ENCODE data around the gene CACNA1B.

Gene CACNA1B

DNA sequence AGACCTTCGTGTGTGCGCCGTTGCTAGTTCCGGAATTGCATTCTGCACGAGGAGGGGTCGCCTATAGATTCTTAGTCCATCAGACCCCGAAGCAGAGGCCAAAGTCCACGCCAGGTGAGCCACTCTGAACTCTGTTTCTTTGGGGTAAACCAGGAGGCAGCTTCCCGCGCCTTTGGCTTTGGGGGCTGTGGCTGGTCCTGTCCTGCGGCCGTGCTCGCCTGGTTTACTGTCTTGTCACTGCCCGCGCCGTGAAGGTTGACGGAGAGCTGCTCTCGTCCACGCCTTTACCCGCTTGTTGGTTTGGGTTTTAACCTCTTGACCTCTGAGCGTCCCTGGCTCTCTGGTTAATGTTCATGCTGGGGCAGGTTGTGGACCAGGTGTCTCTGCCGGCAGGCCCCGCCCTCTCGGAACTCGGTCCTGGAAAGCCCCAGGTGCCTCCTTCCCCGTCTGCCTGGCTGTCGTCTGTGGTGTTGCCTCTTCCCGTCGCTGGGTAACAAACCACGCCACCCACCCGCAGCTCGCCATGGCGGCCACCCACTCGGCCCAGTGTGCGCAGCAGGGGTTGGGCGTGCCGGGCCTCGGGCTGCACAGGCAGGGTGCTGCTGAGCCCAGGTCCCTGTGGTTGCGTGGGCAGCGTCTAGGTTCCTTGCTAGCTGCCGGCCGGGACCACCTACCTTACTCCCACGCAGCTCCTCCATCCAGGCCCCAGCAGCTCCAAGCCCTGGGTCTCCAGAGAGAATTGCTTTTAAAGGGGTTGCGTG lies 44.6 kb upstream of the CACNA1B start:
- TF ChIP-seq YY1 (IDR thresholded peaks at IDR 0.05; ENCODE audit: low read depth) (no peak), TEAD4 (IDR thresholded peaks at IDR 0.05) (no peak), RAD21 (IDR thresholded peaks at IDR 0.05; ENCODE audit: low read depth) (no peak), CEBPB (IDR thresholded peaks at IDR 0.05) (no peak), MAX (IDR thresholded peaks at IDR 0.05) (no peak), NFIC (IDR thresholded peaks at IDR 0.05) (no peak), CREB1 (IDR thresholded peaks at IDR 0.05; ENCODE audit: low read depth) (no peak), EGR1 (IDR thresholded peaks at IDR 0.05) (no peak), EP300 (IDR thresholded peaks at IDR 0.05; ENCODE audit: borderline replicate concordance) (no peak), ZBTB7A (IDR thresholded peaks at IDR 0.05; ENCODE audit: low read depth) (no peak), TCF12 (IDR thresholded peaks at IDR 0.05; ENCODE audit: low read depth) (no peak), USF1 (IDR thresholded peaks at IDR 0.05) (no peak), FOXM1 (IDR thresholded peaks at IDR 0.05; ENCODE audit: borderline replicate concordance, low read depth) (no peak), TAF1 (IDR thresholded peaks at IDR 0.05; ENCODE audit: low read depth) (no peak)
- TF ChIP-seq, protein P1, sequence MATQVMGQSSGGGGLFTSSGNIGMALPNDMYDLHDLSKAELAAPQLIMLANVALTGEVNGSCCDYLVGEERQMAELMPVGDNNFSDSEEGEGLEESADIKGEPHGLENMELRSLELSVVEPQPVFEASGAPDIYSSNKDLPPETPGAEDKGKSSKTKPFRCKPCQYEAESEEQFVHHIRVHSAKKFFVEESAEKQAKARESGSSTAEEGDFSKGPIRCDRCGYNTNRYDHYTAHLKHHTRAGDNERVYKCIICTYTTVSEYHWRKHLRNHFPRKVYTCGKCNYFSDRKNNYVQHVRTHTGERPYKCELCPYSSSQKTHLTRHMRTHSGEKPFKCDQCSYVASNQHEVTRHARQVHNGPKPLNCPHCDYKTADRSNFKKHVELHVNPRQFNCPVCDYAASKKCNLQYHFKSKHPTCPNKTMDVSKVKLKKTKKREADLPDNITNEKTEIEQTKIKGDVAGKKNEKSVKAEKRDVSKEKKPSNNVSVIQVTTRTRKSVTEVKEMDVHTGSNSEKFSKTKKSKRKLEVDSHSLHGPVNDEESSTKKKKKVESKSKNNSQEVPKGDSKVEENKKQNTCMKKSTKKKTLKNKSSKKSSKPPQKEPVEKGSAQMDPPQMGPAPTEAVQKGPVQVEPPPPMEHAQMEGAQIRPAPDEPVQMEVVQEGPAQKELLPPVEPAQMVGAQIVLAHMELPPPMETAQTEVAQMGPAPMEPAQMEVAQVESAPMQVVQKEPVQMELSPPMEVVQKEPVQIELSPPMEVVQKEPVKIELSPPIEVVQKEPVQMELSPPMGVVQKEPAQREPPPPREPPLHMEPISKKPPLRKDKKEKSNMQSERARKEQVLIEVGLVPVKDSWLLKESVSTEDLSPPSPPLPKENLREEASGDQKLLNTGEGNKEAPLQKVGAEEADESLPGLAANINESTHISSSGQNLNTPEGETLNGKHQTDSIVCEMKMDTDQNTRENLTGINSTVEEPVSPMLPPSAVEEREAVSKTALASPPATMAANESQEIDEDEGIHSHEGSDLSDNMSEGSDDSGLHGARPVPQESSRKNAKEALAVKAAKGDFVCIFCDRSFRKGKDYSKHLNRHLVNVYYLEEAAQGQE (IDR thresholded peaks at IDR 0.05; ENCODE audit: low read depth): no peak

DNA sequence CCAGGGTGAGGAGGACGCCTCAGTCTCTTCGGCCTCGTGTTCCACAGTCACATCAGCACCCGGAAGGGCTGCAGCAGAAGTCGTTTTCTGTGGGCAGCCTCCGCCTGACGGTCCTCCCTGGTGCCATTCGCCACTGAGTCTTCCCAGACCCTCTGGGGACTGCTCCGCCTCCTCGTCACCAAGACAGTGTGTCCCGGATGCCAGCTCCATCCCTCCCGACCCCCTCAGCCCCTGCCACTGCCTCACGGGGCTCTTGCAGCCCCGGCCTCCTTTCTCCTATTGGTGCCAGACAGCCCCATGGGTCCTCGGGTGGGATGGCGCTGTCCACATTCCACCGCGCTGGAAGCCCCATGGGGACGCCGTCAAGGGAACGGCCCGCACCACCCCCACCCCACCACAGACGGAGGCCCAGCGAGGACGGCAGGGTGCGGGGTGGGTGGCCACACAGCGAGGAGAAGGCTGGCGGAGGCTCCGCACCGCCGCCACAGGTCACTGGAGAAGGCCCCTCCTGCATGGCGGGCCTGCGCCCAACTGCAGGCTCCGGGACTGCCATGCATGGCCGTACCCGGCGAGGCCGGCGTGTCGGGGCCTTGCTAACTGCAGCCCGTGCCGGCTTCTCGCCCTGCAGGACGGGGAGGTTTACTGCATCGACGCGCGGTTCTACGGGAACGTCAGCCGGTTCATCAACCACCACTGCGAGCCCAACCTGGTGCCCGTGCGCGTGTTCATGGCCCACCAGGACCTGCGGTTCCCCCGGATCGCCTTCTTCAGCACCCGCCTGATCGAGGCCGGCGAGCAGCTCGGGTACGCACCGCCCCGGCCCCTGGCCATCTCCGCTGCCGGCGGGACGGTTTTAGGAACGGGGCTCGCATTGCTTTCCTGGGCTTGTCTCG lies 43.6 kb upstream of the CACNA1B start:
- TF ChIP-seq TEAD4 (IDR thresholded peaks at IDR 0.05): no peak
- no peak for TF ChIP-seq TAF1 (IDR thresholded peaks at IDR 0.05; ENCODE audit: low read depth)
- no peak for TF ChIP-seq ZBTB7A (IDR thresholded peaks at IDR 0.05; ENCODE audit: low read depth)
- TF ChIP-seq USF1 (IDR thresholded peaks at IDR 0.05): no peak
- no peak for TF ChIP-seq RAD21 (IDR thresholded peaks at IDR 0.05; ENCODE audit: low read depth)
- no peak for TF ChIP-seq EGR1 (IDR thresholded peaks at IDR 0.05)
- no peak for TF ChIP-seq CREB1 (IDR thresholded peaks at IDR 0.05; ENCODE audit: low read depth)
- no peak for TF ChIP-seq FOXM1 (IDR thresholded peaks at IDR 0.05; ENCODE audit: borderline replicate concordance, low read depth)
- TF ChIP-seq NFIC (IDR thresholded peaks at IDR 0.05): no peak

GRCh38 chr9:137834846-137835546 lies 42.6 kb upstream of the CACNA1B start:
- TF ChIP-seq FOXM1 (IDR thresholded peaks at IDR 0.05; ENCODE audit: borderline replicate concordance, low read depth): no peak
- TF ChIP-seq EP300 (IDR thresholded peaks at IDR 0.05; ENCODE audit: borderline replicate concordance): no peak
- TF ChIP-seq TCF12 (IDR thresholded peaks at IDR 0.05; ENCODE audit: low read depth): no peak
- no peak for TF ChIP-seq RAD21 (IDR thresholded peaks at IDR 0.05; ENCODE audit: low read depth)
- TF ChIP-seq MAX (IDR thresholded peaks at IDR 0.05): no peak
- no peak for TF ChIP-seq CEBPB (IDR thresholded peaks at IDR 0.05)
- no peak for TF ChIP-seq CREB1 (IDR thresholded peaks at IDR 0.05; ENCODE audit: low read depth)
- TF ChIP-seq ZBTB7A (IDR thresholded peaks at IDR 0.05; ENCODE audit: low read depth): no peak
- TF ChIP-seq NFIC (IDR thresholded peaks at IDR 0.05): no peak
- TF ChIP-seq, protein P1 (IDR thresholded peaks at IDR 0.05; ENCODE audit: low read depth): no peak
- no peak for TF ChIP-seq EGR1 (IDR thresholded peaks at IDR 0.05)
- no peak for TF ChIP-seq TEAD4 (IDR thresholded peaks at IDR 0.05)
- TF ChIP-seq YY1 (IDR thresholded peaks at IDR 0.05; ENCODE audit: low read depth): no peak
- no peak for TF ChIP-seq USF1 (IDR thresholded peaks at IDR 0.05)
- no peak for TF ChIP-seq TAF1 (IDR thresholded peaks at IDR 0.05; ENCODE audit: low read depth)

All from Ishikawa (cell line).